ENCODE measurements around the gene FREM2.

DNA sequence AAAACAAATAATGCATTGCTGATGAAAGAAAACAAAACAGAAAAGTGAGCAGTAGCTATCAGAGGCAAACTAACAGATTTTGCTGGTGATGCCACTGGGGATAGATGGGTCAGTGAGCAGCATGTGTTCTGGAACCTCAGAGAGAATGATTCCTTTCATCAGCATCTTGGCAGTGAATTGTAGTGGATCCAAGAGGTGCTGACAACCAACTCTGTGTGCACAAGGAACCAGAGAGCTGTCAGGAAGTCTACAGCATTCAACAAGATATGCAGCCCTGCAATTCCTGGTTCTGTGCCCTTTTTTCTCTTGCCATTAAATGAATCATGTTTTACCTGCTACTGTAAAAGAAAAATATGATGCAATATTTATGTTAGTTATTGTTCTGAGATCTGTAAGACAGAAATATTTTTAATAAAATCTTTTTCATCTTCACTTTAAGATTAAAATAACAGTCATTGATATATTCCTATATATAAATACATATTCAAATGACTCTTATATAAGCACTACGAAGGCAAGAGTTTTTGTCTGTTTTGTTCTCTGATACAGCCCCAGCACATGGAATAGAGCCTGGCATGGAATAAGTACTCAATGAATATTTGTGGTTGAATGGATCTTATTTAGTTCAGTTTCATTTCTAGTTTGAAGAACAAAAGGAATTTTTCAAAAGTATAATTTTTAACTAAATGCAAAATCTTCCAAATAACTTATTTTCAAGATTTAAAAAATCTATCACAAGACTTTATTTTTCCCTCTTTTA lies 80.8 kb downstream of the FREM2 start:
- TF ChIP-seq, protein P1, sequence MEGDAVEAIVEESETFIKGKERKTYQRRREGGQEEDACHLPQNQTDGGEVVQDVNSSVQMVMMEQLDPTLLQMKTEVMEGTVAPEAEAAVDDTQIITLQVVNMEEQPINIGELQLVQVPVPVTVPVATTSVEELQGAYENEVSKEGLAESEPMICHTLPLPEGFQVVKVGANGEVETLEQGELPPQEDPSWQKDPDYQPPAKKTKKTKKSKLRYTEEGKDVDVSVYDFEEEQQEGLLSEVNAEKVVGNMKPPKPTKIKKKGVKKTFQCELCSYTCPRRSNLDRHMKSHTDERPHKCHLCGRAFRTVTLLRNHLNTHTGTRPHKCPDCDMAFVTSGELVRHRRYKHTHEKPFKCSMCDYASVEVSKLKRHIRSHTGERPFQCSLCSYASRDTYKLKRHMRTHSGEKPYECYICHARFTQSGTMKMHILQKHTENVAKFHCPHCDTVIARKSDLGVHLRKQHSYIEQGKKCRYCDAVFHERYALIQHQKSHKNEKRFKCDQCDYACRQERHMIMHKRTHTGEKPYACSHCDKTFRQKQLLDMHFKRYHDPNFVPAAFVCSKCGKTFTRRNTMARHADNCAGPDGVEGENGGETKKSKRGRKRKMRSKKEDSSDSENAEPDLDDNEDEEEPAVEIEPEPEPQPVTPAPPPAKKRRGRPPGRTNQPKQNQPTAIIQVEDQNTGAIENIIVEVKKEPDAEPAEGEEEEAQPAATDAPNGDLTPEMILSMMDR (IDR thresholded peaks at IDR 0.05): no peak
- TF ChIP-seq POLR2A (IDR thresholded peaks at IDR 0.05): no peak
